ENCODE data around the gene CDK19. TPM values are rescaled to one million over a fixed set of nuclear protein-coding genes. Genes with fewer than 3 reads are reported as not detected.
A peak's percentile ranks its signal among the peaks of the same experiment; 100 is the strongest.

CDK19 gene
- total and polyA plus RNA-seq, 2 of the 13 experiments (the other 11 are each of a cell fraction or from before 2014, with no cell fraction given) = 13.4 to 27.0 TPM

- no peak for TF ChIP-seq ARID4A (CRISPR knock-in tag; IDR thresholded peaks at IDR 0.05; ENCODE audit: borderline replicate concordance)
- no peak for TF ChIP-seq MATR3 (CRISPR knock-in tag; IDR thresholded peaks at IDR 0.05)
- TF ChIP-seq ZNF609 (CRISPR knock-in tag; IDR thresholded peaks at IDR 0.05; ENCODE audit: borderline replicate concordance) = no peak
- no peak for TF ChIP-seq ZNF354B (CRISPR knock-in tag; IDR thresholded peaks at IDR 0.05)
- no peak for TF ChIP-seq ETV6 (CRISPR knock-in tag; conservative IDR thresholded peaks at IDR 0.05)
- TF ChIP-seq REXO4 (CRISPR knock-in tag; IDR thresholded peaks at IDR 0.05; ENCODE audit: borderline replicate concordance) = no peak
- no peak for TF ChIP-seq ZNF484 (CRISPR knock-in tag; IDR thresholded peaks at IDR 0.05; ENCODE audit: borderline replicate concordance, low read depth)
- TF ChIP-seq ZFY (CRISPR knock-in tag; IDR thresholded peaks at IDR 0.05) = 0 out of 2 replicates have a peak, but pooled peaks have one; percentile 12
- TF ChIP-seq ZBTB39 (CRISPR knock-in tag; IDR thresholded peaks at IDR 0.05) = no peak
- no peak for TF ChIP-seq TAF15 (IDR thresholded peaks at IDR 0.05; ENCODE audit: low read depth, low read length, poor library complexity, severe bottlenecking)
- TF ChIP-seq E2F5 (CRISPR knock-in tag; conservative IDR thresholded peaks at IDR 0.05) = no peak
- peak; percentile 76 for TF ChIP-seq ZNF264 (CRISPR knock-in tag; IDR thresholded peaks at IDR 0.05)
- 0 out of 2 replicates have a peak, but pooled peaks have one; percentile 12 for TF ChIP-seq JUND (CRISPR knock-in tag; IDR thresholded peaks at IDR 0.05)
- TF ChIP-seq SP5 (CRISPR knock-in tag; IDR thresholded peaks at IDR 0.05; ENCODE audit: borderline replicate concordance, low read depth) = no peak
- TF ChIP-seq LBX2 (CRISPR knock-in tag; IDR thresholded peaks at IDR 0.05; ENCODE audit: borderline replicate concordance) = no peak
- no peak for TF ChIP-seq TAF1 (CRISPR knock-in tag; IDR thresholded peaks at IDR 0.05)
- no peak for TF ChIP-seq TSC22D2 (CRISPR knock-in tag; IDR thresholded peaks at IDR 0.05; ENCODE audit: borderline replicate concordance)
- no peak for TF ChIP-seq TGIF2 (CRISPR knock-in tag; IDR thresholded peaks at IDR 0.05)
These were observed 59.8 kb downstream of the CDK19 start (continued) for GRCh38 chr6:110755411-110755834.

Data from HepG2 (cell line).